IMR-90 (cell line): ENCODE data around the gene FOXO3. TPM values are rescaled to one million over a fixed set of nuclear protein-coding genes. Genes with fewer than 3 reads are reported as not detected.
A peak's percentile ranks its signal among the peaks of the same experiment; 100 is the strongest.

Experiments used
- ATAC-seq: fragments of 200-7000 bp; cut with Tn5 transposase; 2 replicates; pipeline ENCODE4 v1.9.1; 2020; ENCODE audit warnings: low read depth, mild to moderate bottlenecking, moderate library complexity
- BruUV-seq: library from RNA; stranded (reverse); fragments of 400-500 nt; replicated peaks from 2 replicates; lab custom pipeline; 2021; lab: Mats Ljungman, UMichigan
- CTCF ChIA-PET: fragments of 300-600 bp; formaldehyde crosslinking; extraction: SDS; loops from one replicate; lab custom pipeline; 2021; ENCODE audit warnings: antibody characterized with exemption; lab: Yijun Ruan, JAX
- POLR2A ChIA-PET: fragments of 300-600 bp; sonication (Branson Sonifier 250); formaldehyde crosslinking; loops from one replicate; lab custom pipeline; 2022; ENCODE audit warnings: antibody characterized with exemption; ENCODE audit not compliant: unreplicated experiment; lab: Charles Lee
- DNase-seq: peaks from one replicate; pipeline ENCODE4 v3.0.0; 2013
- H2AFZ ChIP-seq: replicated peaks from 2 replicates; pipeline ENCODE3; 2013; ENCODE audit warnings: low read length, mild to moderate bottlenecking; ENCODE audit not compliant: poor library complexity
- H2AK5ac ChIP-seq: 2 replicates; pipeline ENCODE4 v1.6.1; 2013; ENCODE audit warnings: low read depth, low read length, inconsistent platforms
- H2AK9ac ChIP-seq: replicated peaks from 2 replicates; pipeline ENCODE3; 2013; ENCODE audit warnings: mild to moderate bottlenecking, low read depth, low read length, moderate library complexity; ENCODE audit not compliant: poor library complexity
- H2BK120ac ChIP-seq: 2 replicates; pipeline ENCODE4 v1.6.1; 2013; ENCODE audit warnings: low read depth, low read length, inconsistent platforms
- H2BK15ac ChIP-seq: 3 replicates; pipeline ENCODE4 v1.6.1; 2013; ENCODE audit warnings: low read depth, low read length, inconsistent platforms
- H2BK20ac ChIP-seq: 2 replicates; pipeline ENCODE4 v1.6.1; 2013; ENCODE audit warnings: low read depth, mild to moderate bottlenecking, inconsistent platforms, low read length, moderate library complexity
- H2BK5ac ChIP-seq: 2 replicates; pipeline ENCODE4 v1.6.1; 2013; ENCODE audit warnings: mild to moderate bottlenecking, low read depth, low read length, inconsistent platforms; ENCODE audit not compliant: poor library complexity, severe bottlenecking
- H3K14ac ChIP-seq: replicated peaks from 2 replicates; pipeline ENCODE4 v1.6.1; 2013; ENCODE audit warnings: low read depth, low read length, inconsistent platforms
- H3K18ac ChIP-seq: 2 replicates; pipeline ENCODE4 v1.6.1; 2013; ENCODE audit warnings: low read depth, low read length, control low read depth
- H3K23ac ChIP-seq: 2 replicates; pipeline ENCODE4 v1.6.1; 2013; ENCODE audit warnings: low read depth, low read length, inconsistent platforms
- H3K27ac ChIP-seq: 2 replicates; pipeline ENCODE4 v1.5.1; 2013; ENCODE audit warnings: mild to moderate bottlenecking, control low read depth, low read length; ENCODE audit not compliant: insufficient read depth
- H3K27me3 ChIP-seq: 2 replicates; pipeline ENCODE4 v1.6.1; 2013; ENCODE audit warnings: low read length; ENCODE audit not compliant: control insufficient read depth, insufficient read depth
- H3K36me3 ChIP-seq: 2 replicates; pipeline ENCODE4 v1.6.1; 2013; ENCODE audit warnings: low read length, mixed read lengths; ENCODE audit not compliant: control insufficient read depth, insufficient read depth
- H3K4ac ChIP-seq: 2 replicates; pipeline ENCODE4 v1.6.1; 2013; ENCODE audit warnings: low read depth, low read length, inconsistent platforms
- H3K4me1 ChIP-seq: 2 replicates; pipeline ENCODE4 v1.6.1; 2013; ENCODE audit warnings: low read length, mixed read lengths; ENCODE audit not compliant: control insufficient read depth, insufficient read depth
- H3K4me2 ChIP-seq: 2 replicates; pipeline ENCODE4 v1.6.1; 2013; ENCODE audit warnings: low read depth, mild to moderate bottlenecking, control low read depth, low read length, moderate library complexity
- H3K4me3 ChIP-seq: 2 replicates; pipeline ENCODE4 v1.5.1; 2013; ENCODE audit warnings: low read depth, mild to moderate bottlenecking, control low read depth, low read length, moderate library complexity; ENCODE audit not compliant: insufficient read depth
- H3K56ac ChIP-seq: 2 replicates; pipeline ENCODE4 v1.6.1; 2013; ENCODE audit warnings: low read length, inconsistent platforms; ENCODE audit not compliant: insufficient read depth; ENCODE audit errors: extremely low read depth
- H3K79me1 ChIP-seq, 2 experiments: 2 replicates each; pipeline ENCODE4 v1.6.1; 2013; ENCODE audit warnings: low read length in 2 of 2, inconsistent platforms in 1 of 2, low read depth in 1 of 2
- H3K9ac ChIP-seq: 2 replicates; pipeline ENCODE4 v1.6.1; 2013; ENCODE audit warnings: low read depth, low read length, control low read depth
- H3K9me1 ChIP-seq: 2 replicates; pipeline ENCODE4 v1.6.1; 2013; ENCODE audit warnings: low read length, inconsistent platforms; ENCODE audit not compliant: insufficient read depth
- H3K9me3 ChIP-seq: 2 replicates; pipeline ENCODE4 v1.6.1; 2013; ENCODE audit warnings: low read length; ENCODE audit not compliant: control insufficient read depth, insufficient read depth
- H4K20me1 ChIP-seq: 2 replicates; pipeline ENCODE4 v1.6.1; 2013; ENCODE audit warnings: low read length, inconsistent platforms; ENCODE audit not compliant: insufficient read depth
- H4K5ac ChIP-seq: 2 replicates; pipeline ENCODE4 v1.6.1; 2013; ENCODE audit warnings: mild to moderate bottlenecking, low read depth, low read length, control low read depth
- H4K8ac ChIP-seq, 2 experiments: 2 replicates each; pipeline ENCODE4 v1.6.1; 2013; ENCODE audit warnings: low read depth in 2 of 2, low read length in 2 of 2, control low read depth in 1 of 2, inconsistent platforms in 1 of 2
- H4K91ac ChIP-seq: 2 replicates; pipeline ENCODE4 v1.6.1; 2013; ENCODE audit warnings: low read depth, low read length, inconsistent platforms; ENCODE audit not compliant: insufficient read depth
- BHLHE40 ChIP-seq: fragments of 150-350 bp; IDR thresholded peaks from 2 replicates; pipeline ENCODE4 v1.6.1; 2016; ENCODE audit warnings: mild to moderate bottlenecking, low read depth, low read length
- CEBPB ChIP-seq: IDR thresholded peaks from 2 replicates; pipeline ENCODE4 v1.6.1; 2012; ENCODE audit warnings: low read depth, low read length, improper control_type of control experiment
- CTCF ChIP-seq: conservative IDR thresholded peaks from 2 replicates; pipeline ENCODE4 v1.5.1; 2012; ENCODE audit warnings: mild to moderate bottlenecking, low read depth, low read length, improper control_type of control experiment
- ELK1 ChIP-seq: fragments of 150-350 bp; IDR thresholded peaks from 2 replicates; pipeline ENCODE4 v1.6.1; 2016; ENCODE audit warnings: low read depth, mild to moderate bottlenecking, low read length, moderate library complexity, borderline replicate concordance
- FOS ChIP-seq: fragments of 150-350 bp; IDR thresholded peaks from 2 replicates; pipeline ENCODE4 v1.6.1; 2016; ENCODE audit warnings: low read depth, low read length
- MAFK ChIP-seq: IDR thresholded peaks from 2 replicates; pipeline ENCODE4 v1.6.1; 2012; ENCODE audit warnings: low read depth, low read length, improper control_type of control experiment
- MAZ ChIP-seq: IDR thresholded peaks from 2 replicates; pipeline ENCODE4 v1.6.1; 2012; ENCODE audit warnings: low read depth, mild to moderate bottlenecking, low read length, improper control_type of control experiment, moderate library complexity, borderline replicate concordance
- MXI1 ChIP-seq: IDR thresholded peaks from 2 replicates; pipeline ENCODE4 v1.6.1; 2012; ENCODE audit warnings: low read depth, mild to moderate bottlenecking, low read length, moderate library complexity, borderline replicate concordance
- POLR2A ChIP-seq: IDR thresholded peaks from 2 replicates; pipeline ENCODE4 v1.6.1; 2012; ENCODE audit warnings: mild to moderate bottlenecking, low read depth, low read length
- RAD21 ChIP-seq: IDR thresholded peaks from 2 replicates; pipeline ENCODE4 v1.6.1; 2012; ENCODE audit warnings: low read length, improper control_type of control experiment
- RCOR1 ChIP-seq: IDR thresholded peaks from 2 replicates; pipeline ENCODE4 v1.6.1; 2012; ENCODE audit warnings: mild to moderate bottlenecking, low read length, improper control_type of control experiment; ENCODE audit not compliant: insufficient replicate concordance
- RFX5 ChIP-seq: IDR thresholded peaks from 2 replicates; pipeline ENCODE4 v1.8.0; 2012; ENCODE audit warnings: low read depth, mild to moderate bottlenecking, low read length, moderate library complexity
- SMC3 ChIP-seq: fragments of 150-350 bp; IDR thresholded peaks from 2 replicates; pipeline ENCODE4 v1.6.1; 2016; ENCODE audit warnings: low read depth, mild to moderate bottlenecking, antibody characterized with exemption, low read length, moderate library complexity
- USF2 ChIP-seq: fragments of 150-350 bp; IDR thresholded peaks from 2 replicates; pipeline ENCODE4 v1.6.1; 2017; ENCODE audit warnings: mild to moderate bottlenecking, antibody characterized with exemption, low read length, low read depth
- WGBS, 2 experiments: methylation state at CpG; one replicate each; pipeline versions ENCODE4 v1.1.5 to v1.1.7; 2013; ENCODE audit warnings: missing lambda C conversion rate in 2 of 2; ENCODE audit not compliant: insufficient read length in 1 of 2; ENCODE audit errors: extremely low coverage in 2 of 2; 5-methylcytosine and 5-hydroxymethylcytosine counted together
- dilution Hi-C: fragments of 300-500 bp; cut with HindIII; formaldehyde crosslinking; loops from one replicate; pipeline ENCODE4 v1.14.3; 2018; ENCODE audit warnings: low sequenced_read_pairs; ENCODE audit not compliant: unreplicated experiment
- in situ Hi-C: fragments of 300-500 bp; cut with MboI; formaldehyde crosslinking; loops from 3 replicates; pipeline ENCODE4 v1.14.3; 2019; ENCODE audit warnings: low sequenced_read_pairs, inconsistent platforms, mixed read lengths
- intact Hi-C: fragments of 100-400 bp; cut with micrococcal nuclease; formaldehyde crosslinking; loops from 2 replicates; pipeline ENCODE4 v1.10.0; 2022
- polyA plus RNA-seq, 3 experiments: library from polyadenylated mRNA; depleted of rRNA; stranded (reverse); fragments of >200 nt; gene quantifications; 2 replicates each; pipeline ENCODE4 v1.2.3, GENCODE V29; 2012; ENCODE audit warnings: low replicate concordance in 1 of 3
- total RNA-seq: library from RNA; depleted of rRNA; stranded (reverse); fragments of >200 nt; gene quantifications from 2 replicates; pipeline ENCODE4 v1.2.3, GENCODE V29; 2012

FOXO3 gene
- total and polyA plus RNA-seq, 2 of the 4 experiments (the other 2 are of a cell fraction) = 17.5 to 38.7 TPM

GRCh38 chr6:108579328-108579721 is 18.6 kb downstream of the FOXO3 start:
- Histone ChIP-seq H3K9me3 (no peaks in the 10 kb centered on the region), H3K9ac (no peak overlapping the region), H3K23ac (peak overlapping the region; percentile 61), H3K4me2 (peak overlapping the region; percentile 42), H4K8ac (no peak overlapping the region), H3K4me3 (no peak overlapping the region), H2BK120ac (peak overlapping the region; percentile 26), H3K4ac (peak overlapping the region; percentile 65), H2AK5ac (peak overlapping the region; percentile 25; the same call in 1 of the 2 replicates), H2AFZ (no peak overlapping the region), H3K9me1 (peaks cover 41% of the 10 kb centered on the region), H3K4me1 (peaks cover 36% of the 10 kb centered on the region), H4K5ac (no peak overlapping the region; the same call in 1 of the 2 replicates), H3K14ac (peak overlapping the region; percentile 61), H3K36me3 (peaks cover 2% of the 10 kb centered on the region; the same call in 1 of the 2 replicates), H2BK20ac (peak overlapping the region; percentile 28), H2BK5ac (peak overlapping the region; percentile 1), H2AK9ac (no peak overlapping the region), H3K79me1 (peaks cover 23 to 86% of the 10 kb centered on the region in 2 experiments), H3K27ac (peak overlapping the region; percentile 45; the same call in 1 of the 2 replicates), H4K91ac (peak overlapping the region; percentile 19; the same call in 1 of the 2 replicates), H2BK15ac (peak overlapping the region; percentile 9; the same call in 1 of the 3 replicates), H4K20me1 (peaks cover 91% of the 10 kb centered on the region), H3K27me3 (no peaks in the 10 kb centered on the region), H3K18ac (peak overlapping the region; percentile 44; the same call in 1 of the 2 replicates), H3K56ac (no peak overlapping the region)
- POLR2A ChIA-PET = interaction anchor here (0.6 kb wide), 2 partner anchors 17 to 75 kb away, joined by 3 to 5 read pairs; no protein-coding TSS in a partner anchor
- dilution Hi-C loops (no loop called here), intact Hi-C loops (loop anchor here (5.0 kb wide), 1 partner anchor 203 kb away; no protein-coding TSS in a partner anchor), in situ Hi-C loops (no loop called here)
- WGBS, 2 experiments = 71% methylated on average over 1 of the region's 2 CpGs; no CpG with 5 or more reads in 1 of the 2 experiments
- CTCF ChIA-PET = no interaction called here
- TF ChIP-seq BHLHE40 (no peak), POLR2A (no peak), RCOR1 (no peak), CTCF (no peak), SMC3 (no peak), CEBPB (no peak), RAD21 (no peak), MXI1 (no peak), USF2 (no peak), RFX5 (no peak), MAZ (no peak), MAFK (no peak), ELK1 (no peak), FOS (no peak)
- DNase-seq (no peak), ATAC-seq (no peak)
- no TSS peak for BruUV-seq
